NCI-H82 treated with DMSO at 0.1 percent for 48 hours (cell line): ENCODE measurements around the gene SLC24A1.

Experiments used
- DNase-seq: peaks from one replicate; lab custom pipeline; 2025; ENCODE audit not compliant: unreplicated experiment; lab: John Stamatoyannopoulos, UW

Gene SLC24A1

GRCh38 chr15:65618560-65619109 lies 3.1 kb upstream of the SLC24A1 start:
- DNase-seq, result no peak

GRCh38 chr15:65619626-65620290 lies 2.0 kb upstream of the SLC24A1 start:
- no peak for DNase-seq

GRCh38 chr15:65620833-65621232 lies 905 bp upstream of the SLC24A1 start:
- no peak for DNase-seq

- DNase-seq, result no peak
Measured at GRCh38 chr15:65623103-65623502, 1.4 kb downstream of the SLC24A1 start.

- DNase-seq, result no peak
Measured at GRCh38 chr15:65626856-65627255, 5.1 kb downstream of the SLC24A1 start.

- no peak for DNase-seq
Measured at GRCh38 chr15:65629548-65629947, 7.8 kb downstream of the SLC24A1 start.

- no peak for DNase-seq
Measured at GRCh38 chr15:65630760-65631159, 9.0 kb downstream of the SLC24A1 start.

GRCh38 chr15:65631503-65631902 lies 9.8 kb downstream of the SLC24A1 start:
- DNase-seq, result no peak

- peak; percentile 79 for DNase-seq
Measured at GRCh38 chr15:65632780-65633375, 11.1 kb downstream of the SLC24A1 start.

- DNase-seq, result no peak
Measured at GRCh38 chr15:65633752-65634151, 12.0 kb downstream of the SLC24A1 start.

GRCh38 chr15:65634356-65634755 lies 12.6 kb downstream of the SLC24A1 start:
- DNase-seq, result no peak

- DNase-seq, result no peak
Measured at GRCh38 chr15:65638109-65638508, 16.4 kb downstream of the SLC24A1 start.

- DNase-seq, result peak; percentile 87
Measured at GRCh38 chr15:65638681-65639089, 16.9 kb downstream of the SLC24A1 start.

- no peak for DNase-seq
Measured at GRCh38 chr15:65639509-65639908, 17.8 kb downstream of the SLC24A1 start.

GRCh38 chr15:65641768-65642475 lies 20.2 kb downstream of the SLC24A1 start:
- DNase-seq, result peak; percentile 82

- DNase-seq, result no peak
Measured at GRCh38 chr15:65642594-65642993, 20.9 kb downstream of the SLC24A1 start.

GRCh38 chr15:65644282-65644681 lies 22.5 kb downstream of the SLC24A1 start:
- no peak for DNase-seq

- no peak for DNase-seq
Measured at GRCh38 chr15:65645392-65645791, 23.7 kb downstream of the SLC24A1 start.

GRCh38 chr15:65646486-65646885 lies 24.7 kb downstream of the SLC24A1 start:
- DNase-seq, result no peak

GRCh38 chr15:65650312-65651041 lies 28.7 kb downstream of the SLC24A1 start:
- DNase-seq, result no peak

GRCh38 chr15:65651042-65651322 lies 29.2 kb downstream of the SLC24A1 start:
- DNase-seq, result no peak
